GM18951 (cell line): ENCODE results near the gene UACA.

Experiments
- POLR2A ChIP-seq: IDR thresholded peaks from 4 replicates; pipeline ENCODE4 v1.6.1; 2011; ENCODE audit warnings: mild to moderate bottlenecking; ENCODE audit not compliant: insufficient read length, insufficient read depth; ENCODE audit errors: extremely low read depth
- in situ Hi-C: fragments of 300-500 bp; cut with MboI; formaldehyde crosslinking; loops from one replicate; pipeline ENCODE4 v1.12.0; 2022; ENCODE audit warnings: low sequenced_read_pairs, mixed read lengths, inconsistent platforms; ENCODE audit not compliant: unreplicated experiment

Gene UACA

GRCh38 chr15:70729164-70729563 lies 34.2 kb downstream of the UACA start:
- TF ChIP-seq POLR2A, result no peak
- in situ Hi-C loops, result no loop called here

GRCh38 chr15:70726753-70727152 lies 36.6 kb downstream of the UACA start:
- no peak for TF ChIP-seq POLR2A
- in situ Hi-C loops, result no loop called here

GRCh38 chr15:70723927-70724326 lies 39.4 kb downstream of the UACA start:
- TF ChIP-seq POLR2A, result no peak
- in situ Hi-C loops, result no loop called here

GRCh38 chr15:70723122-70723422 lies 40.3 kb downstream of the UACA start:
- in situ Hi-C loops, result no loop called here

GRCh38 chr15:70722266-70723121 lies 40.9 kb downstream of the UACA start:
- in situ Hi-C loops, result no loop called here
- no peak for TF ChIP-seq POLR2A

More at GRCh38 chr15:70723122-70723422, 40.3 kb downstream of the UACA start:
- no peak for TF ChIP-seq POLR2A

GRCh38 chr15:70720228-70721016 lies 42.9 kb downstream of the UACA start:
- in situ Hi-C loops, result no loop called here

GRCh38 chr15:70717237-70717793 lies 46.0 kb downstream of the UACA start:
- no peak for TF ChIP-seq POLR2A
- in situ Hi-C loops, result no loop called here

More at GRCh38 chr15:70720228-70721016, 42.9 kb downstream of the UACA start:
- no peak for TF ChIP-seq POLR2A

- in situ Hi-C loops, result no loop called here
- no peak for TF ChIP-seq POLR2A
Measured at GRCh38 chr15:70715840-70716485, 47.4 kb downstream of the UACA start.

- in situ Hi-C loops, result no loop called here
- TF ChIP-seq POLR2A, result no peak
Measured at GRCh38 chr15:70714565-70714964, 48.8 kb downstream of the UACA start.

GRCh38 chr15:70714015-70714414 lies 49.3 kb downstream of the UACA start:
- TF ChIP-seq POLR2A, result no peak
- in situ Hi-C loops, result no loop called here

- TF ChIP-seq POLR2A, result no peak
- in situ Hi-C loops, result no loop called here
Measured at GRCh38 chr15:70712271-70712670, 51.1 kb downstream of the UACA start.

GRCh38 chr15:70710714-70711113 lies 52.6 kb downstream of the UACA start:
- TF ChIP-seq POLR2A, result no peak
- in situ Hi-C loops, result no loop called here

GRCh38 chr15:70708839-70709238 lies 54.5 kb downstream of the UACA start:
- in situ Hi-C loops, result no loop called here

More at GRCh38 chr15:70708839-70709238, 54.5 kb downstream of the UACA start:
- no peak for TF ChIP-seq POLR2A
